Measurements from ENCODE around the gene PLA2G1B.

PLA2G1B gene

GRCh38 chr12:120327593-120327992 lies at the start of gene PLA2G1B:
TSS of gene PLA2G1B (minus strand) at chr12:120327779. CDS start at chr12:120327753, 26 bp downstream.
- DNase-seq, result no peak

DNA sequence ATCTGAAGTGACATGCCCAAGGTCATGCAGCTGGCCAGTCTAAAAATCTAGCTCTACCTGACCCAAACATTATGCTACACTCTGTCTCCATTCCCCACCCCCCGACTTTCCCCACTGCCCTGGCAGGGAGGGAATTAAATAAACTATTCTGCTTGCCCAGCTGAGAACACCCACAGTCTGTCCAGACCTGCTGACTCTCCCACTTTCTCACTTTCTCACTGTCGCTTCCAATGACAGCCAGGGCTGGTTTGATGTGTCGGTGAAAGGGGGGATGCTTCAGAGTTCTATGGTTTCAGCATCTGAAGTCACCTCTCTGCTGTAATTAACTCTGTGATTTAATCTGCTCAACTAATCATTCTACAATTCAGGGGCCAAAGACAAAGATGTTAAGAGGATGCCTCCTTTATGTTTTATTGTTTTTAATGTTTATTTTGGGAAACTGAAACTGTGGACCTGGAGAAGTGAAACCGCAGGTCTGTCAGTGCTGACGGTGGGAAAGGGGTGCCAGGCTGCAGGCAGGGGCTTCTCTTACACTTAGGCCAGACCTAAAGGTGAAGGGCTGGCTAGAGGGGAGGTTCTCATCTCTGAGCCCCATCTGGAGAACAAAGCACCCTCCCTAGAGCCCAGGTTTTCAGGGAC lies 49.5 kb upstream of the PLA2G1B start:
- no peak for DNase-seq

- DNase-seq, result no peak
These were observed 48.8 kb upstream of the PLA2G1B start for GRCh38 chr12:120376416-120376815.

GRCh38 chr12:120376009-120376408 lies 48.4 kb upstream of the PLA2G1B start:
- DNase-seq, result no peak

DNA sequence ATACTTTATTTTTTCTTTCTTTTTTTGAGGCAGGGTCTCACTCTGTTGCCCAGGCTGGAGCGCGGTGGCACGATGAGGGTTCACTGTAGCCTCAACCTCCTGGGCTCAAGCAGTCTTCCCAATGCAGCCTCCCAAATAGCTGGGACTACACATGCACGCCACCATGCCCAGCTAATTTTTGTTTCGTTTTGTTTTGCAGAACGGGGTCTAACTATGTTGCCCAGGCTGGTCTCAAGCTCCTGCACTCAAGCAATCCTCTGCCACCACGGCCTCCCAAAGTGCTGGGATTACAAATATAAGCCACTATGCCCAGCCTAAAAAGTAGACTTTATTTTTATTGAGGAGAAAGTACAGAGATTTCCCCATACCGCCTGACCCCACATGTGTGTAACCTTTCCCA lies 46.1 kb upstream of the PLA2G1B start:
- DNase-seq, result no peak

- no peak for DNase-seq
These were observed 43.0 kb upstream of the PLA2G1B start for GRCh38 chr12:120370343-120371243.

GRCh38 chr12:120369603-120370342 lies 42.2 kb upstream of the PLA2G1B start:
- no peak for DNase-seq

GRCh38 chr12:120368789-120369602 lies 41.4 kb upstream of the PLA2G1B start, which contains the start of gene MSI1:
TSS of gene MSI1 (minus strand) at chr12:120369164. CDS start at chr12:120369091, 73 bp downstream.
- DNase-seq, result no peak

DNA sequence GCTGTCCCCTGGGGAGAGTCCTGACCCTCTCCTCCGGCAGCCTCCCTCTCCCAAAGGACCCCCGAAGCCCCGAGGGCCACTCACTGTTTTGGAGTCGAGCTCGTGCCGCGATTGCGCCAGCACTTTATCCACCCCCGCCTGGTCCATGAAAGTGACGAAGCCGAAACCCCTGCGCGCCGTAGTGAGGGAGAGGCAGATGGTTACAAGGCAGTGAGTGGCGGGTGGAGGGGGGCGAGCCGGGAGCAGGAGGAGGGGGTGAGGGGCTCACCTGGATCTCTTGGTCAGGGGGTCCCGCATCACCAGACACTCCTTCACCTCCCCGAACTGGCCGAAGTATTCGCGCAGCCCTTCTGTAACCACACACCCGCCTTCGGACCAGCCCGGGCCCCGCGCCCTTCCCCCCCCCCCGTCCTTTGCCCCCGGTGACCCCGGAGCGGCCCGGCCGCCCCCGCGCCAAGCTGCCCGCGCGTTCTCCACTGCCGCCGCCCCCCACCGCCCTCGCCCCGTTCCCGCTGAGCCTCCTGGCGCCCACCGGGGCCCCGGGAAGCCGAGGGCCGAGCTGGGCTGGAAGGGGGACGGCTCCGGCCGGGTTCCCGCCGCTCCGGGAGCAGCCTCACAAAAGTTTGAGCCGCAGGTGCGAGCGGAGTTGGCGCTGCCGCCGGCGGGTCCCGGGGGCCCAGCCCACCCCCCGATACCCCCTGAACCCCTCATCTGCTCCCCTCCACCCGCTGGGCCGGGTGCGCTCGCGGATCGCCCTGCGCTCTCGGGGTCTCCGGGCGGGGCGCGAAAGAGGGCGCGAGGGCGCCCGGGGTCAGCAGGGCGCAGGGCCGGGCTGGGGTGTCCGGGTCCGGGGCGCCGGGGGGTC lies 40.6 kb upstream of the PLA2G1B start:
- DNase-seq, result no peak

DNA sequence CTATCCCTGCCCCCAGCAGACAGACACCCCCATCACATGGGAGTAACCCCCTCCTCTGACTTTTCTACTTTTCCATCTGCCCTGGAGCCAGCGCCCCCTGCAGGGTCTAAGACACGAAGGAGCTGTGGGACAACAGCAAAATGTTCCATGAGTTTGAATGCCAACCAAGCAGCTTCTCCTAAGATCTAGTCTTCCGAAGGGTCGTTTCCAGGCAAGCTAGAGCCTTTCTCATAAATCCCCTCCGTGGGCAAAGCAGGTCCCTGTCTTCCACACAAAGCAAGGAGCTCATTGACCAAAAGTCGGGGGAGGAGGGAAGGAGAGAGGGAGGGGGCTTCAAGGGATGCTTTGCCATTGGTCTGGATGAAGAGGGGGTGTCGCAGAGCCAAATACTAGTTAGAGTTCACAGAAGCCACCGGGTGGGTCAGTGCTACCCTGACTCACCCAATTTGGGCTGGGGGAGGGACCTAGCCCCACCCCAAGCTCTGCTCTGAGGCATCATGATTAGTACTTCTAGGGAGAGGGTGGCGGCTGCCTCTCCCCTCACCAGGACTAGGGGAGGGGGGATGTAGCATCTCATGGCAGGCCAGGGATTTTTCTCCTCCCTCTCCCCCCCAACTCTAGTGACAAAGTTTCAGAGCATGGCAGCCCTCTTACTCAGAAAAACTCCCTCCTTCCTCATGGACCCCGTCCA lies 39.8 kb upstream of the PLA2G1B start:
- no peak for DNase-seq

DNA sequence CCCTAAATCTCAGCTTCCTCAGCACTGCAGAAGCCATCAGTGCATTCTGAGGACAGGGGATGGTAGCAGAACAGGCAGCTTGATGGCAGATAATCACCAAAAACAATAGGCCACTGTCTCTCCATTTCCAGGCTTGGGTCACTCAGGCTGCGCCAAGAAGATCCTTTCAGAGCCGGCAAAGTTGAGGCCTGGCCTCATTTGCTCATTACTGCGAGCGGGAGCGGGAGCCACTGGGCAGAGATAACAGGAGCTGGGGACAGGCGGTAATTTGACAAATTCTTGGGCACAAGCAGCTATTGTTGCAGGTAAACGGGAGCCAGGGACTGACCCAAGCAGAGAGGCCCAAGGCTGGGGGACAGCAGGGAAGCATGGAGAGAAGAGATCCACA lies 39.3 kb upstream of the PLA2G1B start:
- DNase-seq, result no peak

GRCh38 chr12:120366341-120366705 lies 38.7 kb upstream of the PLA2G1B start:
- no peak for DNase-seq

DNA sequence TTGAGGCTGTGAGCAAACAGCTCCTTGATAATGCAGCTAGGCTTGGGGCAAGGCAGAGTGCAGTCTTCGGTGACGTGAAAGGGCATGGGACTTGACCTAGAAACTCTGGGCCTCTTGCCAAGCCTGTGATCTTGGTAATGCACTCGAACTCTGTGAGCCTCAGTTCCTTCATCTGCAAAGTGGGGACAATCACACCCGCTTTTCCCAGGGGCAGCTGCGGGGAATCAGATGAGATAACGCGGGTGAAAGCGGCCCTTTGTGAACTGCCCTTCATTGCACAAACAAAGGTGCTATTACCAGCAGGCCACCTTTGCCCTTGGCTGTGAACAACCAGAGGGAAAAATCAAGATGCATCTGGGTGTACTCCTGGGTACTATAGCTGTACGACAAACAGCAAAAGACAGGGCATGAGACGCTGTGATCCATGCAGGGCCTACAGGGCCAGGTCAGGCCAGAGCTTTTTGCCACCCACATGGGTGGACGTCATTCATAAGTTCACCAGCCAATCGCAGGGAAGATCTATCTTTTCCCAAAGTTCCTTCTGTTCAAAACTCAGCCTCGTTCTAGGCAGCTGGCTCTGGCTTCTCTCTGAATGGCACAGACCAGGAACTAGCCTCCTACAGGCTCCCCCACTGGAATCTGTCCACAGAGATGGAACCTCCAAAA lies 38.2 kb upstream of the PLA2G1B start:
- no peak for DNase-seq

DNA sequence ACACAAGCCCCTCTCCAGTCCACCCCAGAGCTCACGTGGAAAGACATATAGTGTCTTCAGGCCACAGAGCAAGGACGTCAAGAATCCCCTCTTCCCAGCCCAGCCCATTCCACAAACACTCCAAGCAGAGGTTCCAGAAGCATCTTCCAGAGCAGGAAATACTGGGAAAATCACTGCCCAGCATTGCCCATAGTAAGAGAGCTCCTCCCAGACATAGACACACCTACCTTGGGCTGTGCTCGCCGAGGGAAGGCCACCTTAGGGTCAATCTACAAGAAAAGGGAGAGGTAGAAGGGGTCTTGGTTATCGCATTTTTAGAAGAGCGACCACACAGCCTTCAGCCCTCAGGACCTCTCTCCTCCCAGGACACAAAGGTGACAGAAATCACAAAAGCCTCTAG lies 36.9 kb upstream of the PLA2G1B start:
- DNase-seq, result no peak

DNA sequence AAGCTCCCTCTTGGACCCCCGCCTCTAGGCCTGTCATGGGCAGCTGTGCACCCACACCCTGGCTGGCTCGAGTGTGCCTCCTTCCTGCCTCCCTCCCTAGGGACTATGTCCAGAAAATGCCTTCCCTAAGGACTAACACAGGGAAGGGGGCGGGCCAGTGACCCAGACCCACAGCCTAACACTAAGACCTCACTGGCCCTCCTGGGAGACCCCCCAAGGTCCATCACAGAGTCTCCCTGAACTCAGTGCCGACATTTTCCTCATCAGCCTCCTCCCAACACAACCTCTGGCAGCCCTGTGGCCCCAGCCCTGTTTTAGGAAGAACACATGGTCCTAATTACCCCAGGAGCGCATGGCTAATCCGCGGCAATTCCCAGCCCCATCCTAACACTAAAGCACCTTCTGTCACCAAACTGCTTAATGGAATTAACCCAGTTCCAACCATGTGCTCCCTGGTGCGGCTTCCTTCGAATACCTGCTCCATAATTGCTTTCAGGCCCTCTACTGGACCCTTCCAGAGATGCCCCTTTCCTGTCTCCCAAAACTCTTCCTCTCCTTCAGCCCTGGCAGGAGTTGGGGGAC lies 35.8 kb upstream of the PLA2G1B start:
- no peak for DNase-seq

DNA sequence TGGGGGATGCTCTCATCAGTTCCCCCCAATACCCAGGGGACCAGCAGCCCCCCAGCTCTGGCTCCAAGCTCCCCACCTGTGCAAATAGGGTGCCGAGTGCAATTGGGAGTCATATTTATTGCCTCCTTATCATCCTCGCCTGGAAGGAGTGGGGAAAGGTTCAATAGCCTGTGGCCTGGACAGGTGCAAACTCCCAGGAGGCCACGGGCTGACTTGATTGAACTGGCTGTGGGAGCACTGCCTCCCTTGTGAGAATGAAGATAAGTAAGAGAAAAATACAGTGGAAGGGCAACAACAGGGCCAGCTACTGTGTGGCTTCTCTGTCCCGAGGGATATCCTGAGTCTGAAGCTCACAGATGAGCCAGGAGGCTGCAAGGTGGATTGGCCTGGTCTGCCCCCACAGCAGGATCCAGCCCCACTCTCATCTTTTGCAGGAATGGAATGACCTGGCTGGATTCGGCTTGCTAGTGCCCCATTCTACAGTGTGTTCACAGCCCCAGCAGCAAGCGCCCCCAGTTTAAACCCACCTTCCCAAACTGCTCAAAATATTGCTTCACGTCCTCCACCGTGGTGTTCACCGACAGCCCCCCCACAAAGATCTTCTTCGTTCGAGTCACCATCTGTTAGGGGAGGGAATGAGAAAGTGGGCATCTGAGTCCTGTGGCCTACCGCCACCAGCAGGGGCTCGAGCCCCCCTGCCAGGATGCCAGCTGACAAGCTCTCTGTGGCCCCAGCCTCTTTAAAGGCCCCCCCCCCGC lies 35.1 kb upstream of the PLA2G1B start:
- DNase-seq, result no peak

DNA sequence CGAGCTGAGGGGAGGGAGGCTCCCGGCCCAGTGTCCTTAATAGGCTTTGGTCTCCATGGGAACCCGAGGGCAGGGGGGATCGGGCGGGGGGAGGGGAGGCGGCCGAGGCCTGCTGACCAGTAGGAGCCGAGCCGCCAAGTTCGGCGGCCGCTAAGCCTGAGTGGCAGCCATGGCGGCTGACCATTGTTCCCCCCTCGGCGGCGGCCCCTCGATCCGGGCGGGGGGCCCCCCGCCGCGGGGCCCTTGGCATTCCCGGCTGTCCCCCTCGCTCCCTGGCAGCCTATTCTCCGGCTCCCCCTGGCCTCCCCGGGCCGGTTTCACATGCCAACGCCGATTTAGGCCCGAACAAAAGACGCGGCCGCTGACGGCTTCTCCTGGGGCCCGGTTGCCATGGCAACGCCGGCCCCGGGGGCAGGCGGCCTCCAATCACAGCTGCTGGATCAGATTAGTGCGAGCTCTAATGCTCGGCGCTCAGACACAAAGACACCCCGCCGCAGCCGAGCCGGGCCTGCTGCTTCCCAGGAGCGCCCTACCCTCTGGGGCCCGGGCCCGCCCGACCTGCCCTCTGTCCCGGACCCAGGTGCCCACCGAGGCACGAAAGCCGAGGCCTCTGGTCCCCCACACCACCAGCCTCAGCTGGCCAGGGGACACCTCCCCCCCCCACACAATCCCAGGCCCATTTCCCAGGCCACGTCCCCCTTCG lies 34.1 kb upstream of the PLA2G1B start:
- DNase-seq, result no peak

- no peak for DNase-seq
These were observed 31.5 kb upstream of the PLA2G1B start for GRCh38 chr12:120359128-120359527.
